Measurements from ENCODE around the gene SIVA1.

The SIVA1 gene

DNA sequence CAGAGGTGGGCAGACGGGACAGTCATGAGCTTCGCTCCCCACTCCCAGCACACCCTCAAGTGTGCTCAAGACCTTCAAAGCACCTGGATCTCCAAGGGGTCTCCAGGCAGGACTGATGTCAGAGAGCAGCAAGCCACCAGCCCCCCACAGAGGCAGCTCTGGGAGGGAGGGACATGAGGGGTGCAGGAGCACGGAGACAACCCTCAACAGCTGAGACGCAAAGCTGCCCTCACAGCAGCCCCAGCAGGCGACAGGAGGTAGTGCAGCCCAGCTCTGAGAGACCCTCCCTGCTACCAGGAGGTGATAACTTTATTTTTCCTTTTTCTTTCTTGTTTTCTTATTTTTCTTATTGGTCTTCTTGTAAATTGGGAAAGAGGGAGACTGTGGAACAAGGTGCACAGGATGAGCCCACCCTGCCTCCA is 17.9 kb downstream of the SIVA1 start:
- in situ Hi-C loops (cut with HindIII; ENCODE audit: low sequenced_read_pairs) = no loop called here

DNA sequence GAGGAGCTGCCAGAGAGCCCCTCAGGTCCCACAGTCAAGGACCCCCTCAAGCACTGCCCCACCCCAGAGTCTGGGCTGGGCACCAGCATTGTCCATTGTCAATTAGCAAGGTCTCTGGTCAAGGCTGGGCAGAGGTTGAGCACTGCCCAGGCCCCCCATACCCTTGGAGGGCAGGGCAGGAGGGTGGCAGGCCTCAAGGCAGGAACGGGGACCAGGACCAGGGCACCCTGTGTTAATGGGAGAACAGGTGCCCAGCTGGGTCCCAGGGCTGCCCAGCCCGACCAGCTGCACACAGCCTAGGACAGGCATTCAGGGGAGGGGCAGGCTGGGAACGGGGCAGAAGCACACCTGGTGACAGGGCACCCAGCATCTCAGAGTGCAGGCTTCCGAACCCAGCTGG is 18.4 kb downstream of the SIVA1 start:
- in situ Hi-C loops (cut with HindIII; ENCODE audit: low sequenced_read_pairs) = no loop called here

DNA sequence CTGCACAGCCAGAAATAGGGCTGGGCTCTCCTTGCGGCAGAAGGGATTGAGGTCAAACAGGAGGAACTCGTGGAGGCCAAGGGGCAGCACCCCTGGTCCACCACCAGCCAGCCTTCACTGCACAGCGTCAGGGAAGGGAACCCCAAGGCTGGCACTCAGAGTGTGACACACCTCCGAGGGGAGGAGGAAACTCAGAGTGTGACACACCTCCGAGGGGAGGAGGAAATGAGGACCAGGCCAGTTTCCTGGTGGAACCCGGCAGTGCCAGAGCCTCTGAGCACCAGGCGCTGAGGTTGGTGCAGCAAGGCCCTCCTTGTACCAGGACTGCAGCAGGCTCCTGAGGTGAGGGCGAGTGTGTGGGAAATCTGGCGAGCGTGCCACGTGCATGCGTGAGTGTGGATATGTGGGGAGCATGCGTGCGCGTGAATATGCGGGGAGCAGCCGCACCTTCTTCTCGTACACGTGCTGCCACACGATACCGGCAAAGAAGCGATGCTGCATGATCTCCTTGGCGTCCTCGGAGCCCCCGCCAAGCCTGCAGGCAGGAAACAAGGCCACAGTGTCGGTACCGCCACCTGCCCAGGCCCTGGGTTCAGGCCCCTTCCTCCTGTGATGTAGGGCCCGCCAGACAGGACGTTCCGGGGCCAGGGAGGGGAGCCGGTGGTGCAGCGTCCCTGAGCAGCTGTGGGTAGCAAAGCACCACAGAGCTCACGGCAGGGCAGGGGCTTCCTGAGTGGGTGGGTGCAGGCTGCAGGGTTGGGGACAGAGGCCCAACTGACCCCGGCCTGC is 19.2 kb downstream of the SIVA1 start:
- in situ Hi-C loops (cut with HindIII; ENCODE audit: low sequenced_read_pairs) = no loop called here

DNA sequence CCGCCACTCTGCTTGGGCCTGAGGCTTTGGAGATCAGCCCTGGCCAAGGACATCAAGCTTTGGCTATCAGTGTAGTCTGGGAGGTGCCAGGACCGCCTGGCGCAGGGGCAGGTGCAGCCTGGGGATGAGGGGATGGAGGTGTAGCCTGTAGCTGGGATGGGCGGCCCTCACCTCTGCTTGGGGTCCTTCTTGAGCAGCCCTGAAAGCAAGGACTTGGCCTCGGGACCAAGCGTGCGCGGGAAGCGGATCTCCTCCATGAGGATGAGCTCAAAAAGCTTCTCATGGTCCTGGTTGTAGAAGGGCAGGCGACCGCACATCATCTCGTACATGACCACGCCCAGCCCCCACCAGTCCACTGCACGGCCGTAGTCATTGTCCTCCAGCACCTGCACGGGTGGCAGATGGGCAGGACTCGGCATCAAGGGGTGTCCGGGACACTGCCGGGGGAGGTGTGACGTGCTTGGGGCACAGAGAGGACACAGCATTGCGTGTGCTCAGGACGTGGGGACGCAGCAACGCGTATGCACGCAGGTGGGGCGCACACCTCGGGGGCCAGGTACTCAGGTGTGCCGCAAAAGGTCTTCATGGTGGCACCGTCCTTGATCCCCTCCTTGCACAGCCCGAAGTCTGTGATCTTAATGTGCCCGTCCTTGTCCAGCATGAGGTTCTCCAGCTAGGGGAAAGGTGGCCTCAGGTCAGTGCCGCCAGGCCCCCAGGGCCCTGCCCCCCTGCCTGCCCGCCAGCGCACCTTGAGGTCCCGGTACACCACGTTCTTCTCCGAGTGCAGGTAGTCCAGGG is 20.0 kb downstream of the SIVA1 start:
- in situ Hi-C loops (cut with HindIII; ENCODE audit: low sequenced_read_pairs) = no loop called here

DNA sequence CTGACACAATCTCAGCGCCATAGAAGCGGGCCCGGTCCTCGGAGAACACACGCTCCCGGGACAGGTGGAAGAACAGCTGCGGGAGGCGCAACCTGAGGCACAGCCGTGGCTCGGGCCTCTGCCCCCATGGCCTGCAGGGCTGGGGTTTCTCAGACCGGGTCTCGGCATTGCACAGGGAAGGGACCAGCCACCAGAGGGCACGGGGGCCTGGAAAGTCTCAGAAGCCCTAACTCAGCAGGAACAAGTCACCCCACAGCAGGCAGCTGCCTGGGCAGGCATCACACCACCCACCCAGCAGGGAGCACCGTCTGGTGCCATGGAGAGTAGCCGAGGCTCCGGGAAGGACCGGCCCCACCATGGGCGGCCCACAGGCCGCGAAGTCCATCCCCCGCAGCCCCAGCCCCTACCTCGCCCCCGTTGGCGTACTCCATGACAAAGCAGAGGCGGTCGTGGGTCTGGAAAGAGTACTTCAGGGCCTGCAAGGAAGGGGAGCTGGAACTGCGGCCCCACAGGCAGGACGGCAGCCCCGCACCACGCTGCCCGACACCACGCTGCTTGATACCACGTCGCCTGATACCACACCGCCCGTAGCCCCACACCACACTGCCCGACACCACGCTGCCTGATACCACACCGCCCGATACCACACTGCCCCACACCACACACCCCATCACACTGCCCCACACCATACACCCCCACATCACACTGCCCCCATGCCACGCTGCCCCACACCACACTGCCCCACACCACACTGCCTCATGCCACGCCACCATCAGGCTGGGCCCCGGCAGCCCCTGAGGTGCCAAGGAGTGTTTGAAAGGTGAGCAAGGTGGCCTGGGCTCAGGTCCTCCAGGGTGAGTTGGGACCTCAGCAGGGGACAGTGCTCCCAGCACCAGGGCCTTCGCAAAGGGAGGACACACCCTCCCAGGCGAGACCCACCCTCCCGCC is 20.8 kb downstream of the SIVA1 start:
- in situ Hi-C loops (cut with HindIII; ENCODE audit: low sequenced_read_pairs) = no loop called here

DNA sequence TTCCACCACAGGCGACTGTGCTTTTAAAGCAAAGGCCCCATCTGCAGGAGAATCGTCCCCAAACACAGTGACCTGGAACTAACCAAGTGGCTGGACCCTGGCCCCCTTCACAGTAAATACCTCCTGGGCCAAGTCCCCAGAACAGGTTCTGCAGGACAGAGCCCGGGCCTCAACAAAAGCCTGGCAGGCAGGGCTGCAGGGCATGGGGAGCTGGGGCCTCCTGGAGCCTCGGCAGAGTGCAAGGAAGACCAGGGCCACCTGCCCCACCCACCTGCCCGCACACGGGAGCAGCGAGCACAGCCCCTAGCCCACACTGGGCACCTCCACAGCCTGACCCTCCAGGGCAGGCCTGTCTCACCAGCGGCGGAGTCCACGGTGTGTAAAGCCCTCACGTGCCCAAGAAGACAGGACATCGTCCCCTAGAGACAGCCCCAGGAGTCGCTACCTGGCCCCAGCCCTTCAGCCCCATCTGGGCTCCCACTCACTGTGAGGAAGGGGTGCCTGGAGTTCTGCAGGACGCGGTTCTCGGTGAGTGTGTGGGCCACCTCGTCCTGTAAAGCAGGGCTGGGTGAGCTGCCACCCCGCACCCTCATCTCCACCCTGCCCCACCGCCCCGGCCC is 21.6 kb downstream of the SIVA1 start:
- in situ Hi-C loops (cut with HindIII; ENCODE audit: low sequenced_read_pairs) = no loop called here

DNA sequence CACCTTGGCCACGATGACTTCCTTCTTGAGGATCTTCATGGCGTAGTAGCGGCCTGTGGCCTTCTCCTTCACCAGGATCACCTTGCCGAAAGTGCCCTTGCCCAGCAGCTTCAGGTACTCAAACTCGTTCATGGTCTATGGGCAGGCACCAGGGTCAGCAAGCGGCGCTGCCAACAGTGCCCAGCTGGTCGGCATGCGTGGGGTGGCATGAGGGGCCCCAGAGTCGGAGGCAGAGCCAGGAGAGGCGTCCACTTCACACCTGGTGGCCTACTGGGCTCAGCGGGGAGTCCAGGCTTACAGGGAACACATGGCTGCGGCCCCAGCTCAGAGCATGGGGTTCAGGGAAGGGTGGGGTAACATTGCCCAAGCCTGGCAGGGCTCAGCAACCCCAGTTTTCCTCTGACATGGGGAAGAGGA is 22.1 kb downstream of the SIVA1 start:
- in situ Hi-C loops (cut with HindIII; ENCODE audit: low sequenced_read_pairs) = no loop called here

DNA sequence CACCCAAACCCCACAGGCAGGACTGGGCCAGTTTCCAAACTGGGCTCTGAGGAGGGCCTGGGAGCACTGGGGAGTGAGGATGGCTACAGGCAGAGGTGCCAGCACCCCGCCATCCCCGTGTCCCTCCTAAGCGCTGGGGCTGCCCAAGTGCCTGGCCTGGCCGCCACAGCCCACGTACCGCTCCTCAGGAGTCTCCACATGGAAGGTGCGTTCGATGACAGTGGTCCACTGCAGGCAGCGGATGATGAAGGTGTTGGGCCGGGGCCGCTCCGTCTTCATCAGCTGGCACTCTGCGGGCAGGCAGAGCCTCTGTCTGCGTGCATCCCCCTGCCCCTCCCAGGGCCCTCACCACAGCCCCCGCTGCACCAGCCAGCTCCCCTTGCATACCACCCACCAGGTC is 23.5 kb downstream of the SIVA1 start:
- in situ Hi-C loops (cut with HindIII; ENCODE audit: low sequenced_read_pairs) = no loop called here

DNA sequence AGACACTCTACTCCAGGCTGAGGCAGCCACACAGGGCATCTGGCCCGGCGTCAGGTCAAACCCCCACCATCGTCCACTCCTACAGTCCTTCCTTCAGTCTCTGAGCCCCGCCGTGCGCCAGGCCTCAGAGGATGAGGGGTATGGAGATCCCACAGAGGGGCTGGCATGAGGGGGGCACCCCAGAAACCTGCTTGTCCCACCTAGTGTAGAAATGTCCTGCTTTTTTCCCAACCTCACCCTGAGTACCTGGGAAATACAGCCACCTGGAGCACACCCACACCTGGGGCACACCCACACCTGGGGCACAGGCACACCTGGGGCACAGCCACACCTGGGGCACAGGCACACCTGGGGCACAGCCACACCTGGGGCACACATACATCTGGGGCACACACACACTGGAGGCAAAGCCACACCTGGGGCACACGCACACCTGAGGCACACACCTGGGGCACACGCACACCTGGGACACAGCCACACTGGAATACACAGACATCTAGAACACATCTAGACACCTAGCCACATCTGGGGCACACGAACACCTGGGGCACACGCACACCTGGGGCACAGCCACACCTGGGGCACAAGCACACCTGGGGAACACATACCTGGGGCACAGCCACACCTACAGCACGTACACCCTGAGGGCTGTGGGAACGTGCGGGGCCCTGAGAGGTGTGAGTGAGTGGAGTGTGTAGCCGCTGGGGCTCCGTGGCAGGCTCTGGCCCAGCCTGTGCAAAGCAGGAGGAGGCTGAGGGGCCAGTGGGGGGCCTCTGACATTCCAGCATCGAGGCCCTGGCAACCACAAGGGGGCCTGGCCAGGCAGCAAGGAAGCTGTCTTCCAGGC is 24.2 kb downstream of the SIVA1 start:
- in situ Hi-C loops (cut with HindIII; ENCODE audit: low sequenced_read_pairs) = no loop called here

DNA sequence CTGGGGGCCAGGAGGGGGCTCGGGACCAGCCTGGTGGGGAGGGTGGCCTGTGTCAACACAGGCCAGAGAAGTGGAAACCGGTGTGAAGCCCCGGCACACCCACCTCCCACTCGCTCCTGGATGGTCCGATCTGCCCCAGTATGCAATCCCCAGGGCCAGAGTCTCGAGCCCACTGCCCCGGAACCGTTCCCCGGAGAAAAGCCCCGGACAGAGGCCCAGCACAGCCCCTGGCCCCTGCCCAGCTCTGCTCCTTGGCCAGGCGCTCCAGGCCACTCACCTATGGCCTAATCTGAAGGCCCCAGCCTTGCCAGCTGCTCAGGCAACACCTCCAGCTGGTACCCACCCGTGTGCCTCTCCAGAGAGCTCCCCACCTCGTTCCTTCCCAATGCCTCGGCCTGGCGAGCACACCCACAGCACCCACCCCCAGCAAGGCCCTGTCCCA is 24.9 kb downstream of the SIVA1 start:
- in situ Hi-C loops (cut with HindIII; ENCODE audit: low sequenced_read_pairs) = no loop called here

DNA sequence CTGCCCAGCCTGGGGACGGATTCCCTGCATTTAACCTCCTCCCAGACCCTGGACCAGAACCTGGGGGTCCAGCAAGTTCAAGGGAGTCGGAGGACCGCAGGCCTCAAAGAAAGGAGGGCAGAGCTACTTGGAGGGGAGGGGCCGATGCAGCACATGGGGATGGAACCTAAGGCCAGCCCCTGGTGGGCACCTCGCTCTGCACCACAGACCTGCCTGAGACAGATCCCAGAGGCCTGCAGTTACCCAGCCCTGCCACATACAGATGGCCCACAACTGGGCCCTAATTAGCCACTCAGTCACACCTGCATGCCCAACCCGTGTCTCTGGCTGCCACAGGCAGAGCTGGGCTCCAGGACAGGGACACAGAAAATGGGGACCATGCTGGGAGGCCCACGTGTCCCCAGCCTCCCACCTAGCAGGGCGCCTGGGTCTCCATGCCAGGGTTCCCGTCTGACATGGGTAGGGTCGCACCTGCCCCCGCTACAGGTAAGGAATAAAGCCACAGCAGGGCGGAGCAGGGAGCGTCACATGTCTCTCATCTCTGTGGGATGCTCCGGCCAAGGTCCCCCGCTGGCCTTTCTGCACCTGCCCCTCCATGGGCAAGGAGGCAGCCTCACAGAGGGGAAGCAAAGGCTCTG is 25.9 kb downstream of the SIVA1 start:
- in situ Hi-C loops (cut with HindIII; ENCODE audit: low sequenced_read_pairs) = no loop called here

DNA sequence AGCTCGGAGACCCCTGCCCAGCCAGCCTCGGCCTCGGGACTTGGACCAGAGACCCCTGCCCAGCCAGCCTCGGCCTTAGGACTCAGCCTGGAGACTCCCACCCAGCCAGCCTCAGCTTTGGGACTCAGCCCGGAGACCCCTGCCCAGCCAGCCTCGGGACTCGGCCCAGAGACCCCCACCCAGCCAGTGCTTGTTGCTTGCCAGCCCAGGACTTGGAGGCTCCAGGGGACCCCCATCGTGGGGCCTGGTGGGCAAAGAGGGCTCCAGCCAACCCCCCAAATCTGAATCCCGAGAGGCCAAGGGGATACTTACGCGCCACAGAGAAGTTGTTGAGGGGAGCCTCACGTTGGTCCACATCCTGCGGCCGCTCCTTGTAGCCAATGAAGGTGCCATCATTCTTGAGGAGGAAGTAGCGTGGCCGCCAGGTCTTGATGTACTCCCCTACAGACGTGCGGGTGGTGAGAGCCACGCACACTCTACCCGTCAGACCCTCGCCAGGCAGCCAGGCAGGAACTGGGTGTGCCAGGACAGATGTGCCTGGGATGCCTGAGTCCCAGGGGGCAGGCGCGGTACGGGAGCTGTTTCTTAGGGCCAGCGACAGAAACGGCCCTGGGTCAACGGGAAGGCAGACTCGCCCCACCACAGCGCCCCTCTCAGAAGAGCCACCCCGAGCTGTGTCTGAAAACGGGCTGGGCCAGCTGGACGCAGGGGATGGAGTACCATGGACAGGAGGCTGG is 27.0 kb downstream of the SIVA1 start:
- in situ Hi-C loops (cut with HindIII; ENCODE audit: low sequenced_read_pairs) = no loop called here

DNA sequence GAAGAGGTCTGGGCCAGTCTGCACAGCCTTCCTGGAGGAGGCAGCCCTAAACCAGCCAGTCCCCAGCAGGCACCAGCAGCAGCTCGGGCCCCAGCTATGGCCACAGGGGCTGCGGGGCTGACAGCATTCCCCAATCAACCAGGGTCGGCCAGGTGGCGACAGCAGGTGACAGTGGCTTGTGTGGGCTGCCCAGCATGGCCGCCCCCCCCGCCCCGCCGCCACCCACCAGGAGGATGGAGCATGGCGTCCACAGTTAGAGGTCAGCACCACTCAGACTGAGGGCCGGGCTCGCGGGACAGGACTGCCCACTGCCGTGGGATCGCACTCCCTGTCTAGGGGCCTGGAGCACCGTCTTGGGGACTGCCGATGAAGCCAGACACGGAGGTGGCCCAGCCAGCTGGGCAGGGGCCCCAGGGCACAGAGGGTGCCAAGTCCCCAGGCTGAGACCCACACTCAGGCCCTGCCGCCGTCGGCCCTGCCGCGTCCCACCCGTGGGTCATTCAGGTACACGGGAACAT is 27.6 kb downstream of the SIVA1 start:
- in situ Hi-C loops (cut with HindIII; ENCODE audit: low sequenced_read_pairs) = no loop called here

DNA sequence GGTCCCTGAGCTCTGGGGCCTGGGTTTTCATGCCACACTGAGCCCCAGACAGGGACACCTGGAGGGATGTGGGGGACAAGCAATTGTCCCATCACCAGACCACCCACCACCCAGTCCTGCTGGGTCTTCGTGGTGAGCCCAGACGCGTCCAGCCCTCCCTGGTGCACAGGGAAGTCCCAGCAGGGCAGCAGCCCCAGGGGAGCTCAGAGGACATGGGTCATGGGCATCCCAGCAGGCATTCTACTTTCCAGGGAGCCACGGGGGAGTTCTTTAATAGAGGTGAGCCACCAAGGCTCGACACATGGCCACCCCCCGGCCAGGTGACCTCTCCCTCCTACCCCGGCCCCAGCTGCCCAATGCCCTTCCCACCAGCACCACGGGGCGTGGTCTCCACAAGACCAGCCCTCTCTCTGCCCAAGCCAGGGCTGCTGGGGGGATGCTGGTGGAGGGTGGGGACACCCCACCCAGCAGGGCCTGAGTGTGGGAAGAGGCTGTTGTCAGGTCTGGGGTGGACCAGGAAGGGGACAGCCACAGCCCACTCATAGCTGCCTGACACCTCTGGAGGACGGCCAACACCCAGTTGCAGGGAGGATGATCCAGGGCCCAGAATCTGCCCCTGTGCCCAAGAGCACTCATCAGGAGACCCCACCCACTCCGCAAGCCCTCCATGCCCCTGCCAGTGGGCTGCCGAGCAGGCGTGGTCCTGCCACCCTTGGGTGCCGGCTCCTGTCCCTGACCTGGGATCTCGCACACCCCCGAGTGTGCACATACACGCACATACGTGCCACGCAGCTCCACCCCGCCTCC is 28.5 kb downstream of the SIVA1 start:
- in situ Hi-C loops (cut with HindIII; ENCODE audit: low sequenced_read_pairs) = no loop called here

DNA sequence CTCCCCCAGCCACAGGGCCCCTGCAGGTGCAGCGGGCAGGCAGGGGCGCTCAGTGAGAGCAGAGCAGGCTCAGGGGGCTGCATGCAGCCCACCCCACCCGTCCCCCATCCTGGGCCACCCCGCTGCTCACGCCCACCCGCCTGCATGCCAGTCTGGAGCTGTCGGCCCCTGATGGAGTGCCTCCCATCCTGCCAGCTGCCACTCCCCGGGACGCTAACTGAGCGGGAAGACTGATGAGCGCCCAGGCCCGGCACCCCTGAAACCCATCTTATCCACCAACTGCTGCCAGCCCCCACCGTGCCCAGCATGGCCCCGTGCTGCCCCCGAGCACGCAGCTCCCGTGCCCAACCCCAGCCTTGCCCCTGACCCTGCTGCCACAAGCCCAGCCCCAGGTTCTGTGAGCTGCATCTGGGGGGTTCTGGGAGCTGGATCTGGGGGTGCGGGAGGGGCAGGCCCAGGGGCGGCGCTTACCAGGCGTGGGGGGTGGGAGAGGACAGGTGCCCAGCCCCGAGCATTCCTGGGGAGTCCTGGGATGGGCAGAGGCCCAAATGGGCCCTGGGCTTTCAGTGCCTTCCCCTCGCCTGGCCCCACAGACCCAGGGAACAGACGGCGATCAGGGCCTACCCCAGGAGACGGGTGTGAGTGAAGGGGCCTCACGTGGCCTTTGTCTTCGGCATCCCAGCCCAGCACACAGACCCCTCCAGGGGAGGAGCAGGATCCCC is 29.3 kb downstream of the SIVA1 start:
- in situ Hi-C loops (cut with HindIII; ENCODE audit: low sequenced_read_pairs) = no loop called here

DNA sequence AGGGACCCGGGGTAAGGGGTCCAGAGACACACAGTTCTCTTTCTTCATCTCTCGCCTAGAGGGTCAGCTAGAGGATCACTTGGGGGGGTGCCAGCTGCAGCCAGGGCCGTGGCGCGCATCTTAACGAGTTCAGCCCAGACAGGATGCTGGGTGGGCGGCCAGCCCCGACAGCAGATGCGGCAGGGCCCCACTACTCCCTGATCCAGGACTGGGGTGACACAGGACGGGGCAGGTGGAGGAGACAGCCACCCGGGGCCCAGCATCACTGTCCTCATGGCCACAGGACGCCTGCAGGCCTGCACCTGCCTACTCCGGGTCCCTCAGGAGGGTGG is 29.8 kb downstream of the SIVA1 start:
- in situ Hi-C loops (cut with HindIII; ENCODE audit: low sequenced_read_pairs) = no loop called here

Data from DLD1 (cell line).